Skeletal muscle tissue (tissue), 4 donors: ENCODE results near the gene MEGF11. TPM values are rescaled to one million over a fixed set of nuclear protein-coding genes. Genes with fewer than 3 reads are reported as not detected.

Experiments used
- H3K27ac ChIP-seq: one replicate; pipeline ENCODE4 v1.7.0; 2013; ENCODE audit warnings: mild to moderate bottlenecking, low read depth, low read length, inconsistent platforms
- H3K27me3 ChIP-seq, 3 donors: one replicate each; pipeline ENCODE4 v1.7.0; 2013; ENCODE audit warnings: low read length in 3 of 3; ENCODE audit not compliant: control insufficient read depth in 3 of 3, insufficient read depth in 3 of 3
- H3K36me3 ChIP-seq, 3 donors: one replicate each; pipeline ENCODE4 v1.7.0; 2013; ENCODE audit warnings: low read length in 3 of 3; ENCODE audit not compliant: control insufficient read depth in 3 of 3, insufficient read depth in 3 of 3
- H3K4me1 ChIP-seq, 3 donors: one replicate each; pipeline ENCODE4 v1.7.0; 2013; ENCODE audit warnings: low read length in 3 of 3, mild to moderate bottlenecking in 3 of 3; ENCODE audit not compliant: control insufficient read depth in 3 of 3, insufficient read depth in 3 of 3
- H3K4me3 ChIP-seq, 3 donors: one replicate each; pipeline ENCODE4 v1.7.0; 2013; ENCODE audit warnings: low read length in 3 of 3
- H3K9ac ChIP-seq, 3 donors: one replicate each; pipeline ENCODE4 v1.7.0; 2013; ENCODE audit warnings: low read length in 3 of 3, mild to moderate bottlenecking in 3 of 3, moderate library complexity in 2 of 3, low read depth in 1 of 3
- H3K9me3 ChIP-seq, 3 donors: one replicate each; pipeline ENCODE4 v1.7.0; 2013; ENCODE audit warnings: low read length in 3 of 3; ENCODE audit not compliant: control insufficient read depth in 3 of 3
- total RNA-seq: library from RNA; depleted of rRNA; stranded (reverse); fragments of >200 nt; gene quantifications from one replicate; pipeline ENCODE4 v1.2.3, GENCODE V29; 2014
- donor health status: Osteomylitis.

MEGF11 gene
- total RNA-seq, 1 donor from 2014 or later = 0.52 TPM

- Histone ChIP-seq H3K4me1 (peaks cover 0 to 3% (median 2%) of the 10 kb centered on the region in 3 donors), H3K27me3 (no peaks in the 10 kb centered on the region), H3K27ac (no peak overlapping the region), H3K9me3 (no peaks in the 10 kb centered on the region), H3K4me3 (no peak overlapping the region), H3K9ac (no peak overlapping the region), H3K36me3 (peaks cover 0 to 3% (median 0%) of the 10 kb centered on the region in 3 donors)
Measured at GRCh38 chr15:65922621-65923020, 330.9 kb downstream of the MEGF11 start.

- no peak overlapping the region for H3K27ac ChIP-seq
- H3K4me1 ChIP-seq = peaks cover 0 to 5% (median 2%) of the 10 kb centered on the region in 3 donors
- H3K9me3 ChIP-seq = no peaks in the 10 kb centered on the region
- peaks cover 0 to 3% (median 0%) of the 10 kb centered on the region in 3 donors for H3K36me3 ChIP-seq
- no peak overlapping the region for H3K4me3 ChIP-seq
- no peaks in the 10 kb centered on the region for H3K27me3 ChIP-seq
- H3K9ac ChIP-seq = no peak overlapping the region
Measured at GRCh38 chr15:65921780-65922179, 331.8 kb downstream of the MEGF11 start.

- H3K9me3 ChIP-seq = no peaks in the 10 kb centered on the region
- peaks cover 4 to 13% (median 7%) of the 10 kb centered on the region in 3 donors for H3K4me1 ChIP-seq
- H3K27ac ChIP-seq = no peak overlapping the region
- H3K4me3 ChIP-seq = no peak overlapping the region
- H3K9ac ChIP-seq = no peak overlapping the region
- H3K36me3 ChIP-seq = peaks cover 0 to 3% (median 0%) of the 10 kb centered on the region in 3 donors
- H3K27me3 ChIP-seq = no peaks in the 10 kb centered on the region
Measured at GRCh38 chr15:65920825-65921309, 332.7 kb downstream of the MEGF11 start.

- Histone ChIP-seq H3K9me3 (no peaks in the 10 kb centered on the region), H3K36me3 (peaks cover 0 to 3% (median 0%) of the 10 kb centered on the region in 3 donors), H3K4me1 (peaks cover 4 to 13% (median 7%) of the 10 kb centered on the region in 3 donors), H3K27ac (no peak overlapping the region), H3K9ac (no peak overlapping the region), H3K27me3 (no peaks in the 10 kb centered on the region), H3K4me3 (no peak overlapping the region)
Measured at GRCh38 chr15:65920121-65920520, 333.4 kb downstream of the MEGF11 start.

- Histone ChIP-seq H3K36me3 (peaks cover 0 to 3% (median 0%) of the 10 kb centered on the region in 3 donors), H3K9ac (no peak overlapping the region), H3K4me1 (peaks cover 4 to 13% (median 7%) of the 10 kb centered on the region in 3 donors), H3K4me3 (no peak overlapping the region), H3K27ac (no peak overlapping the region), H3K27me3 (no peaks in the 10 kb centered on the region), H3K9me3 (no peaks in the 10 kb centered on the region)
Measured at GRCh38 chr15:65919353-65919752, 334.2 kb downstream of the MEGF11 start.

GRCh38 chr15:65918945-65919344, 334.6 kb downstream of the MEGF11 start:
- Histone ChIP-seq H3K27ac (no peak overlapping the region), H3K9ac (no peak overlapping the region), H3K9me3 (no peaks in the 10 kb centered on the region), H3K36me3 (peaks cover 0 to 3% (median 0%) of the 10 kb centered on the region in 3 donors), H3K4me1 (peaks cover 4 to 13% (median 7%) of the 10 kb centered on the region in 3 donors), H3K4me3 (no peak overlapping the region), H3K27me3 (no peaks in the 10 kb centered on the region)

- Histone ChIP-seq H3K9me3 (no peaks in the 10 kb centered on the region), H3K4me3 (no peak overlapping the region), H3K36me3 (peaks cover 0 to 3% (median 0%) of the 10 kb centered on the region in 3 donors), H3K27me3 (no peaks in the 10 kb centered on the region), H3K9ac (no peak overlapping the region), H3K27ac (no peak overlapping the region), H3K4me1 (peaks cover 4 to 13% (median 7%) of the 10 kb centered on the region in 3 donors)
Measured at GRCh38 chr15:65918357-65918920, 335.1 kb downstream of the MEGF11 start.

GRCh38 chr15:65917936-65918335, 335.6 kb downstream of the MEGF11 start:
- H3K36me3 ChIP-seq = peaks cover 0 to 3% (median 0%) of the 10 kb centered on the region in 3 donors
- no peak overlapping the region for H3K27ac ChIP-seq
- peaks cover 4 to 13% (median 7%) of the 10 kb centered on the region in 3 donors for H3K4me1 ChIP-seq

GRCh38 chr15:65917407-65917756, 336.2 kb downstream of the MEGF11 start:
- H3K4me1 ChIP-seq = peaks cover 4 to 13% (median 7%) of the 10 kb centered on the region in 3 donors
- H3K9me3 ChIP-seq = no peaks in the 10 kb centered on the region
- H3K9ac ChIP-seq = no peak overlapping the region
- no peaks in the 10 kb centered on the region for H3K27me3 ChIP-seq
- no peak overlapping the region for H3K4me3 ChIP-seq
- peaks cover 0 to 4% (median 3%) of the 10 kb centered on the region in 3 donors for H3K36me3 ChIP-seq
- no peak overlapping the region for H3K27ac ChIP-seq

More at GRCh38 chr15:65917936-65918335, 335.6 kb downstream of the MEGF11 start:
- Histone ChIP-seq H3K9me3 (no peaks in the 10 kb centered on the region), H3K27me3 (no peaks in the 10 kb centered on the region), H3K4me3 (no peak overlapping the region), H3K9ac (no peak overlapping the region)

- Histone ChIP-seq H3K4me3 (no peak overlapping the region), H3K4me1 (peaks cover 4 to 13% (median 7%) of the 10 kb centered on the region in 3 donors), H3K36me3 (peaks cover 2 to 7% (median 6%) of the 10 kb centered on the region in 3 donors), H3K9ac (peak overlapping the region in 1 of 3 donors; percentile 25), H3K27ac (no peak overlapping the region), H3K9me3 (no peaks in the 10 kb centered on the region), H3K27me3 (no peaks in the 10 kb centered on the region)
Measured at GRCh38 chr15:65916664-65917406, 336.7 kb downstream of the MEGF11 start.
